HG03159 (cell line): ENCODE data around the gene NDUFB11.
A peak's percentile ranks its signal among the peaks of the same experiment; 100 is the strongest.
"Not testable (repeated sequence)": the region's sequence is repeated elsewhere in the genome, so short reads cannot be mapped to it uniquely, and the experiment has no call there.

Experiments used
- ATAC-seq: cut with Tn5 transposase; IDR thresholded peaks from one replicate; pipeline ENCODE4 v1.9.1; 2021; ENCODE audit warnings: mild to moderate bottlenecking, moderate library complexity; ENCODE audit not compliant: unreplicated experiment

NDUFB11 gene

DNA sequence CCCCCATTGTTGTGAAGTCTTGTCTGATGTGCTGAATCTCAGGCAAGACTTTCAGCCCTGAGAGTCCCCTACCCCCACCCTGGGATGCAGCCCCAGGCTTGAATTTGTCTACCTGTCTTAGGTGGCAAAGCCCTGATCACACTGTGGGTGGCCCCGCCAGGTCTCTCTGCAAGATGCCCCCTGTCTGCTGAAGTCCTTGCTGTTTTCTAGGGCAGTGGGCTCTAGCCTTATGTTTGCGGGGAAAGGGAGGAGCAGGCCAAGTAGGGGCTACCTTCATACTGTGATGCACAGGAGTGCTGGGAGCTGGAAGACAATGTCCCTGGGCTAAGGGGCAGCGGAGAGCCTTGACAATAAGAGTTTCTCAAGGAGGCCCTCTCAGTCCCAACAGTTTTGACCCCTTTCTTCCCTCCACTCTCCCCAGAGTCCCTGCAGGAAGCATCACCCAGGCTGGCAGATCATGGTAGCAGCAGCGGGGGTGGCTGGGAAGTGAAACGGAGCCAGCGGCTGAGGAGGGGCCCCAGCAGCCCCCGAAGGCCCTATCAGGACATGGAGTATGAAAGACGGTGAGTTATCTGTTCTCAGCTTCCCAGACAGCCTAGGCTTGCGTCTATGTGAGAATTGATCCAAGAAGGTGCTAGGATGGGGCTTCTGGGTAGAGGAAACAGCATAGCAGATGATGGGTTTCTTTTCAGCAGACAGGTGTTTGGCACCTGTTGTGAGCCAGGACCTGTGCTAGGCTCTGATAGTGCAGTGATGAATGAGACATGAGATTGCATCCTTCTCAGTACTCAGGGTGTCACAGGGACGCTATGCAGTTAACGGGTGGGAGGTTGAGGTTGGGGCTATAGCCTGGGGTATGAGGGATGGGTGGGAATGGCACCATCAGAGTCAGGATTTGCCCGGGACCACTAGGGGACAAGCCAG is 2.7 kb upstream of the NDUFB11 start:
- ATAC-seq, result no peak

GRCh38 chrX:47146121-47146935 is 1.8 kb upstream of the NDUFB11 start:
- no peak for ATAC-seq

- ATAC-seq, result peak; percentile 25
These were observed 1.1 kb upstream of the NDUFB11 start for GRCh38 chrX:47145395-47146120.

DNA sequence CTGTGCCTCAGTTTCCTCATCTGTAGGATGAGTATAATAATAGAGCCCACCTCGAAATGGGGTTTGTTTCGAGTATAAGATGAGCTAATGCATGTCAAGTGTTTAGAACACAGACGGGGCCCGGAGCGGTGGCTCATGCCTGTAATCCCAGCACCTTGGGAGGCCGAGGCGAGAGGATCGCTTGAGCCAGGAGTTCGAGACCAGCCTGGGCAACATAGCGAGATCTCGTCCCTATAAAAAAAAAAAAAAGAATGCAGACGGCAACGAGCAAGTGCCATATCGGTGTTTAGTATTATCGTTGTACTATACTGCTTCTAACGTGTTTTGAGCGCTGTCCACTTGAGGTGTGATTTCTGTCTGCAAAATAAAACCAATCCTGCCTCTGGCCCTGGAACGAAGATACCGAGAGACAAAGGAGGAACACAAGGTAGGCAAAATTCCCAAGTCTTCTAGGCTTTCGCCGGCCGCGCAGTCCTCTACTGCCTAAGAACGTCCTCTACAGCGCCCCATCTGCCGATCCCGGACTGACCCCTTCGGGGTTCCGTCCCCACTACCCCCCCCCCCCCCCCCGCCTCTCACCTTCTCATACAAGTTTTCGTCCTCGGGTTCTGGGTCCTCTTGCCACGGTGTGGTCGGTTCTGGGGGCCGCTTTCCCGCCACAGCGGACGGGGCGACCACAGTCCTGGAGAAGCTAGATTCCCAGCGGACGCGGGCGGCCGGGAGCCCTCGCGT is 442 bp downstream of the NDUFB11 start:
- no peak for ATAC-seq

DNA sequence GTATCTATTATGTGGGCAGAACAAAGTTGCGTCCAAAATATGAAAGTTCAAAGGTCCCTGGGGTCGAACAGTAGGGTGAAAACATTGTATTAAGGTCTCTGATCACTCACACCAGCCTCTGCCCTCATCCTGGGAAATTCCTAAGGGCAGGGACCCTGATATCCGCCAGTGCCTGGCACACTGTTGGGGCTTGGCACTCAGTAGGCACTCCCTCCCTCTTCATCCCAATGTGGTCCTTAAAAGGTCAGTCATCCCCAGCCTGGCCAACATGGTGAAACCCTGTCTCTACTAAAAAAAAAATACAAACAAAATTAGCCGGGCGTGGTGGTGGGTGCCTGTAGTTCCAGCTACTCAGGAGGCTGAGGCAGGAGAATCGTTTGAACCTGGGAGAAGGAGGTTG is 6.3 kb downstream of the NDUFB11 start:
- no peak for ATAC-seq

- not testable (repeated sequence) for ATAC-seq
These were observed 8.9 kb downstream of the NDUFB11 start for GRCh38 chrX:47135650-47136049.

DNA sequence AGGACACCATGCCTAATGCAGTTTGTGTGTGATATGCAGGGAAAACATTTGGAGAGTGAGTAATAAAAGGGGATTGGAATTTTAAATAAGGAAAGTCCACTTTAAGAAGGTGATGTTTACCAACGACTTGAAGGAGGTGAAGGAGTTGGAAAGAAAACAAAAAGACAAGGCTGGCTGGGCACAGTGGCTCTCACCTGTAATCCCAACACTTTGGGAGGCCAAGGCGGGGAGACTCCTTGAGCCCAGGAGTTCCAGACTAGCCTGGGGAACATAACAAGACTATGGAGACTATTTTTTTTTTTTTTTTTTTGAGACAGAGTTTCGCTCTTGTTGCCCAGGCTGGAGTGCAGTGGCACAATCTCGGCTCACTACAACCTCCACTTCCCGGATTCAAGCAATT is 11.0 kb downstream of the NDUFB11 start:
- no peak for ATAC-seq

GRCh38 chrX:47129899-47130358 is 14.6 kb downstream of the NDUFB11 start:
- ATAC-seq, result no peak

GRCh38 chrX:47129157-47129898 is 15.2 kb downstream of the NDUFB11 start:
- ATAC-seq, result peak; percentile 96

- ATAC-seq, result not testable (repeated sequence)
These were observed 20.0 kb downstream of the NDUFB11 start for GRCh38 chrX:47124466-47124865.

DNA sequence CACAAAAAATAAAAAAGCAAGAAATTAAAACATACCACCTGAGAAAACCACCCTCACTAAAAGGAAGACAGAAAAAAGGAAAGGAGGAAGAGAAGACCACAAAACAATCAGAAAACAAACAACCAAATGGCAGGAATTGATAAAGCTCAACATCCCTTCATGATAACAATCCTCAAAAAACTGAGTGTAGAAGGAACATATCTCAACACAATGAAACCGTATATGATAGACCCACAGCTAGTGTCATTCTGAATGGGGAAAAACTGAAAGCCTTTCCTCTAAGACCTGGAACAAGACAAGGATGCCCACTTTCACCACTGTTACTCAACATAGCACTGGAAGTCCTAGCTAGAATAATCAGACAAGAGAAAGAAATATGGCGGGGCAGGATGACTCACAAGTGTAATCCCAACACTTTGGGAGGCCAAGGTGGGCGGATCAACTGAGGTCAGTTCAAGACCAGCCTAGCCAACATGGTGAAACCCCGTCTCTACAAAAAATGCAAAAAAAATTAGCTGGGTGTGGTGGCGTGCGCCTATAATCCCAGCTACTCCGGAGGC is 27.9 kb downstream of the NDUFB11 start:
- not testable (repeated sequence) for ATAC-seq

DNA sequence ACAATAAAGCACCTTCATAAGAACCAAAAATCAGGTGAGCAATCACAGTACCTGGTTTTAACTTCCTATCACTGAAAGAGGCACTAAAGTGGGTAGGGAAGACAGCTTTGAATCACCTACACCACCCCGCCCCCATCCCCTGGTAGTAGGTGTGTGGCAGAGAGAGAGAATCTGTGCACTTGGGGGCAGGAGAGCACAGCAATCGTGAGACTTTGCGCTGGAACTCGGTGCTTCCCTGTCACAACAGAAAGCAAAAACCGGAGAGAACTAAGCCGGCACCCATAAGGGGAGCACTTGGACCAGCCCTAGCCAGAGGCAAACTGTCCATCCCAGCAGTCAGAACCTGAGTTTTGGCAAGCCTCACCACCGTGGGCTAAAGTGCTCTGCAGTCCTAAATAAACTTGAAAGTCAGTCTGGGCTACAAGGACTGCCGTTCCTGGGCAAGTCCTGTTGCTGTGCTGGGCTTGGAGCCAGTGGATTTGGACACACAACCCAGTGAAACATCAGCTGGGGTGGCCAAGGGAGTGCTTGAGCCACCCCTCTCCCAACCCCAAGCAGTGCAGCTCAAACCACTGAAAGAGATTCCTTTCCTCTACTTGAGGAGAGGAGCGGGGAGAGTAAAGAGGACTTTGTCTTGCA is 32.1 kb downstream of the NDUFB11 start:
- no peak for ATAC-seq

GRCh38 chrX:47110936-47111615 is 33.4 kb downstream of the NDUFB11 start:
- ATAC-seq, result not testable (repeated sequence)

GRCh38 chrX:47101206-47101605 is 43.3 kb downstream of the NDUFB11 start:
- ATAC-seq, result no peak

- no peak for ATAC-seq
These were observed 46.0 kb downstream of the NDUFB11 start for GRCh38 chrX:47098338-47099094.

DNA sequence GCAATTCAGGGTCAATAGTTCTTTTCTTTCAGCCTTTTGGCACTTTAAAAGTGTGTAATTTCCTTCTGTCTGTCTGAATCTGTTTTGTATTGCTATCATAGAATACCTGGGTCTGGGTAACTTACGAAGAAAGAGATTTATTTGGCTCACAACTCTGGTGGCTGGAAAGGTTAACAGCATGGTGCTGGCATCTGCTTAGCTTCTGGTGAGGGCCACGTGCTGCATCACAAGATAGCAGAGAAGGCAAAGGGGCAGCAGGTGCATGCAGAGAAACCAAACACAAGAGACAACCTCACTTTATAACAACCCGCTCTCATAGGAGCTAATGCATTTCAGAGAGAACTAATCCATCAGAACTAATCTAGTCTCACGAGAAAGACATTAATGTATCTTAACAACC is 47.5 kb downstream of the NDUFB11 start:
- ATAC-seq, result no peak

DNA sequence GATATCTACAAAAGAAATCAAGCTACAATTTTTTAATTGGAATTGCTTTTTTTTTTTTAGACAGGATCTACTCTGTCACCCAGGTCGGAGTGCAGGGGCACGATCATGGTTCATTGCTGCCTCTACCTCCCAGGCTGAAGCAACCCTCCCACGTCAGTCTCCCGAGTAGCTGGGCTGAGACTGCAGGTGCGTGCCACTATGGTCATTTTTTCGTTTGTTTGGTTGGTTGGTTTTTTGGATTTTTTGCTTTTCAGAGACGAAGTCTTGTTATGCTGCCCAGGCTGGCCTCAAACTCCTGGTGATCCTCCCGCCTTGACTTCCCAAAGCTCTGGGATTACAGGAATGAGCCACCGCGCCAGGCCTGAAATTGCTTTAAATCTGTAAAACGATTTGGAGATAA is 50.6 kb downstream of the NDUFB11 start:
- ATAC-seq, result no peak

- no peak for ATAC-seq
These were observed 51.3 kb downstream of the NDUFB11 start for GRCh38 chrX:47093248-47093647.
